Heart left ventricle (tissue), 13 donors: ENCODE results near the gene ENTPD1.

Source experiments
- CTCF ChIP-seq, 12 donors: fragments of 200-600 bp; sonication (generic) in 4 of 12; IDR thresholded peaks; one replicate each; pipeline versions ENCODE4 v1.5.0 to v1.8.0; 2018 to 2022; ENCODE audit warnings: antibody characterized with exemption in 12 of 12, mild to moderate bottlenecking in 5 of 12
- POLR2A ChIP-seq, 2 donors: fragments of 450-650 bp; IDR thresholded peaks; one replicate each; pipeline ENCODE4 v1.6.1; 2017; ENCODE audit warnings: antibody characterized with exemption in 2 of 2, mild to moderate bottlenecking in 2 of 2, moderate library complexity in 2 of 2
- donor health status: ischemic (EF 13 %, LVEDD 7.1; RV severe dilation, severe dysfunction).
- donor health status: DM: no; HTN: yes; CAD: no.
- donor health status: DM: no; HTN: no; CAD: no.
- donor health status: ischemic (EF 25% LVEDD 6.9; RV normal size, moderate dysfunction).
- donor health status: ischemic (EF 25% LVEDD 5.7; RV mildly dilated, moderate dysfunction).
- donor health status: ischemic (EF 35%, LVEDD 5.7; RV mildly dilated, moderate dysfunction).
- donor health status: nonischemic (EF 11% LVEDD 7.7; RV severe dilation, severe dysfunction).
- donor health status: DM: yes; HTN: yes; CAD: no.
- donor health status: PGD.
- donor health status: ischemic (EF 29% LVEDD 5.4; RV normal size, mild dysfunction).
- donor health status: nonischemic (EF 23%, LVEDD 6.1; RV moderate dilation, normal function).

GRCh38 chr10:95837783-95838182 is 81.8 kb downstream of the ENTPD1 start:
- TF ChIP-seq CTCF (IDR thresholded peaks at IDR 0.05) (no peak), POLR2A (IDR thresholded peaks at IDR 0.05) (no peak)
